ENCODE results near the gene CFAP74. TPM values are rescaled to one million over a fixed set of nuclear protein-coding genes. Genes with fewer than 3 reads are reported as not detected.

The CFAP74 gene
- total and polyA plus RNA-seq, 2 donors (not counting 3 experiments of a cell fraction or from before 2014, with no cell fraction given): not detected

- Histone ChIP-seq H3K4me3 (replicated peaks in 1 of 3; ENCODE audit: insufficient read depth in 1 of 3, low read depth in 1 of 3, low read length in 3 of 3) (no peak overlapping the region), H3K79me2 (ENCODE audit: control insufficient read depth, insufficient read depth, low read length) (no peaks in the 10 kb centered on the region), H3K4me1 (ENCODE audit: control insufficient read depth, extremely low read depth, insufficient read depth, low read length) (no peaks in the 10 kb centered on the region), H4K20me1 (replicated peaks; ENCODE audit: control insufficient read depth, extremely low read depth, insufficient read depth, low read length) (no peaks in the 10 kb centered on the region), H3K9me1 (replicated peaks; ENCODE audit: control insufficient read depth, extremely low read depth, insufficient read depth, low read length) (no peaks in the 10 kb centered on the region), H2AFZ (ENCODE audit: low read depth, low read length) (no peak overlapping the region), H3K4me2 (ENCODE audit: insufficient read depth, low read length) (no peak overlapping the region), H3K27ac (ENCODE audit: insufficient read depth, low read depth, low read length) (no peak overlapping the region), H3K36me3 (ENCODE audit: control insufficient read depth in 2 of 2, extremely low read depth in 1 of 2, insufficient read depth in 2 of 2, low read length in 2 of 2) (no peaks in the 10 kb centered on the region), H3K27me3 (ENCODE audit: control insufficient read depth in 2 of 2, insufficient read depth in 2 of 2, low read length in 2 of 2) (peaks cover 5 to 17% of the 10 kb centered on the region in 2 experiments), H3K9ac (replicated peaks; ENCODE audit: extremely low read depth, insufficient read depth, low read length) (no peak overlapping the region), H3K9me3 (replicated peaks; ENCODE audit: control insufficient read depth, insufficient read depth, low read length) (no peaks in the 10 kb centered on the region)
- dilution Hi-C loops (cut with MboI; ENCODE audit: extremely low pct_ligation_motif_present, low sequenced_read_pairs): no loop called here
- FAIRE-seq: no peak
- DNase-seq (ENCODE audit: low read depth, low spot score): no peak
- ChIA-PET CTCF (no interaction called here), POLR2A (no interaction called here)
- TF ChIP-seq EZH2 (IDR thresholded peaks at IDR 0.05; ENCODE audit: borderline replicate concordance, low read depth, low read length, severe bottlenecking): no peak
- TF ChIP-seq JUN (IDR thresholded peaks at IDR 0.05; ENCODE audit: borderline replicate concordance, insufficient read depth, insufficient read length, low read depth): no peak
- TF ChIP-seq POLR2AphosphoS5 (IDR thresholded peaks at IDR 0.05; ENCODE audit: insufficient read depth, low read depth, low read length): no peak
- no peak for TF ChIP-seq POLR2A (IDR thresholded peaks at IDR 0.05; ENCODE audit: low read depth, low read length)
- no peak for TF ChIP-seq GATA2 (IDR thresholded peaks at IDR 0.05; ENCODE audit: insufficient read depth, insufficient read length, low read depth, low read length)
- no peak for TF ChIP-seq MYC (IDR thresholded peaks at IDR 0.05; ENCODE audit: low read depth, low read length)
- TF ChIP-seq MAX (IDR thresholded peaks at IDR 0.05; ENCODE audit: insufficient read depth, insufficient read length): no peak
- TF ChIP-seq CTCF (IDR thresholded peaks at IDR 0.05; ENCODE audit: extremely low read depth in 1 of 2, insufficient read depth in 1 of 2, low read depth in 1 of 2, low read length in 2 of 2): no peak
- no peak for TF ChIP-seq FOS (IDR thresholded peaks at IDR 0.05; ENCODE audit: borderline replicate concordance, insufficient read depth, low read length)
- intact Hi-C loops (cut with micrococcal nuclease): no loop called here
- BruUV-seq (replicated peaks): no TSS peak
These were observed 3.2 kb downstream of the CFAP74 start for GRCh38 chr1:2000432-2000831.

Data from endothelial cell of umbilical vein (primary cell).